GM12892 (cell line): ENCODE measurements around the gene DOCK4.

Experiments used
- DNase-seq: peaks from one replicate; pipeline ENCODE4 v3.0.0; 2011; ENCODE audit not compliant: insufficient read length
- FAIRE-seq: peaks from 2 replicates; lab custom pipeline; 2011; peaks lifted over from hg19 to GRCh38; lab: Jason Lieb, UNC
- POLR2A ChIP-seq: IDR thresholded peaks from 2 replicates; pipeline ENCODE4 v1.6.1; 2011; ENCODE audit warnings: low read depth, low read length, control low read depth
- POLR2AphosphoS5 ChIP-seq: IDR thresholded peaks from 2 replicates; pipeline ENCODE4 v1.6.1; 2011; ENCODE audit warnings: low read depth, low read length, control low read depth
- TAF1 ChIP-seq: IDR thresholded peaks from 2 replicates; pipeline ENCODE4 v1.6.1; 2011; ENCODE audit warnings: low read depth, mild to moderate bottlenecking, control low read depth, low read length, borderline replicate concordance

Gene DOCK4

GRCh38 chr7:111762799-111763198 is 443.4 kb downstream of the DOCK4 start:
- DNase-seq, result no peak
- no peak for FAIRE-seq
- no peak for TF ChIP-seq POLR2AphosphoS5
- no peak for TF ChIP-seq POLR2A
- TF ChIP-seq TAF1, result no peak

GRCh38 chr7:111762211-111762610 is 444.0 kb downstream of the DOCK4 start:
- FAIRE-seq, result no peak
- DNase-seq, result no peak
- TF ChIP-seq POLR2AphosphoS5, result no peak
- no peak for TF ChIP-seq POLR2A
- TF ChIP-seq TAF1, result no peak

- TF ChIP-seq TAF1 (no peak), POLR2A (no peak), POLR2AphosphoS5 (no peak)
- FAIRE-seq (no peak), DNase-seq (no peak)
These were observed 446.2 kb downstream of the DOCK4 start for GRCh38 chr7:111760043-111760442.

- FAIRE-seq (no peak), DNase-seq (no peak)
- TF ChIP-seq TAF1 (no peak), POLR2AphosphoS5 (no peak), POLR2A (no peak)
These were observed 447.9 kb downstream of the DOCK4 start for GRCh38 chr7:111758332-111758731.

GRCh38 chr7:111756687-111757178 is 449.5 kb downstream of the DOCK4 start:
- FAIRE-seq, result no peak
- TF ChIP-seq POLR2A (no peak), POLR2AphosphoS5 (no peak), TAF1 (no peak)
- DNase-seq, result no peak

- FAIRE-seq, result no peak
- TF ChIP-seq POLR2AphosphoS5 (no peak), POLR2A (no peak), TAF1 (no peak)
- DNase-seq, result no peak
These were observed 450.8 kb downstream of the DOCK4 start for GRCh38 chr7:111755383-111755782.

- no peak for FAIRE-seq
- no peak for DNase-seq
These were observed 452.2 kb downstream of the DOCK4 start for GRCh38 chr7:111753968-111754367.

GRCh38 chr7:111752022-111752582 is 454.1 kb downstream of the DOCK4 start:
- FAIRE-seq (no peak), DNase-seq (peak; percentile 27)
- TF ChIP-seq POLR2A, result no peak
- no peak for TF ChIP-seq POLR2AphosphoS5
- TF ChIP-seq TAF1, result no peak

More at GRCh38 chr7:111753968-111754367, 452.2 kb downstream of the DOCK4 start:
- TF ChIP-seq TAF1 (no peak), POLR2AphosphoS5 (no peak), POLR2A (no peak)

- TF ChIP-seq TAF1, result no peak
- no peak for TF ChIP-seq POLR2AphosphoS5
- TF ChIP-seq POLR2A, result no peak
- DNase-seq, result no peak
- FAIRE-seq, result no peak
These were observed 455.3 kb downstream of the DOCK4 start for GRCh38 chr7:111750878-111751277.

GRCh38 chr7:111750228-111750627 is 456.0 kb downstream of the DOCK4 start:
- no peak for FAIRE-seq

GRCh38 chr7:111749625-111750024 is 456.6 kb downstream of the DOCK4 start:
- no peak for FAIRE-seq
- TF ChIP-seq POLR2AphosphoS5, result no peak
- no peak for TF ChIP-seq TAF1
- DNase-seq, result no peak

More at GRCh38 chr7:111750228-111750627, 456.0 kb downstream of the DOCK4 start:
- no peak for TF ChIP-seq TAF1
- no peak for TF ChIP-seq POLR2AphosphoS5
- no peak for TF ChIP-seq POLR2A
- DNase-seq, result no peak

- DNase-seq, result no peak
- no peak for FAIRE-seq
- TF ChIP-seq POLR2A (no peak), POLR2AphosphoS5 (no peak), TAF1 (no peak)
These were observed 458.5 kb downstream of the DOCK4 start for GRCh38 chr7:111747718-111748117.

- TF ChIP-seq POLR2A (no peak), POLR2AphosphoS5 (no peak), TAF1 (no peak)
- DNase-seq (no peak), FAIRE-seq (no peak)
These were observed 459.2 kb downstream of the DOCK4 start for GRCh38 chr7:111746950-111747349.
